Uterus (tissue), 2 donors: ENCODE data around the gene ANKRD11.

Experiments used
- CTCF ChIP-seq, 4 experiments: fragments of 200-600 bp in 2 of 4; fragments of 450-650 bp in 2 of 4; sonication (generic) in 2 of 4; IDR thresholded peaks; one replicate each; pipeline ENCODE4 v1.5.1; 2016 to 2019; ENCODE audit warnings: antibody characterized with exemption in 4 of 4, mild to moderate bottlenecking in 2 of 4, moderate library complexity in 1 of 4
- POLR2A ChIP-seq, 2 donors: fragments of 450-650 bp; IDR thresholded peaks; one replicate each; pipeline ENCODE4 v1.6.1; 2016; ENCODE audit warnings: antibody characterized with exemption in 2 of 2, mild to moderate bottlenecking in 1 of 2, moderate library complexity in 1 of 2

GRCh38 chr16:89275837-89276720 is 214.3 kb downstream of the ANKRD11 start:
- TF ChIP-seq CTCF (IDR thresholded peaks at IDR 0.05): no peak
- no peak for TF ChIP-seq POLR2A (IDR thresholded peaks at IDR 0.05)
